Epithelial cell of proximal tubule (primary cell): ENCODE measurements around the gene FBXL2. TPM values are rescaled to one million over a fixed set of nuclear protein-coding genes. Genes with fewer than 3 reads are reported as not detected.

ENCODE experiments used
- DNase-seq: peaks from one replicate; pipeline ENCODE4 v3.0.0-alpha.2; 2011; ENCODE audit warnings: low read depth
- H3K4me3 ChIP-seq: 2 replicates; pipeline ENCODE4 v1.5.1; 2011; ENCODE audit warnings: low read depth, mild to moderate bottlenecking, low read length
- total RNA-seq: library from RNA; depleted of rRNA; stranded (reverse); fragments of >200 nt; gene quantifications from 2 replicates; pipeline ENCODE4 v1.2.3, GENCODE V29; 2015
- TF ChIP-seq, protein P1 (sequence below): conservative IDR thresholded peaks from 2 replicates; pipeline ENCODE4 v1.5.1; 2012; ENCODE audit warnings: low read depth, mild to moderate bottlenecking, low read length

FBXL2 gene
- 10.8 and 13.4 TPM in 2 replicates for total RNA-seq

GRCh38 chr3:33277193-33277882 lies at the start of gene FBXL2:
TSS of gene FBXL2 (plus strand) at chr3:33277442. CDS start at chr3:33277513, 71 bp downstream.
- TF ChIP-seq, protein P1, sequence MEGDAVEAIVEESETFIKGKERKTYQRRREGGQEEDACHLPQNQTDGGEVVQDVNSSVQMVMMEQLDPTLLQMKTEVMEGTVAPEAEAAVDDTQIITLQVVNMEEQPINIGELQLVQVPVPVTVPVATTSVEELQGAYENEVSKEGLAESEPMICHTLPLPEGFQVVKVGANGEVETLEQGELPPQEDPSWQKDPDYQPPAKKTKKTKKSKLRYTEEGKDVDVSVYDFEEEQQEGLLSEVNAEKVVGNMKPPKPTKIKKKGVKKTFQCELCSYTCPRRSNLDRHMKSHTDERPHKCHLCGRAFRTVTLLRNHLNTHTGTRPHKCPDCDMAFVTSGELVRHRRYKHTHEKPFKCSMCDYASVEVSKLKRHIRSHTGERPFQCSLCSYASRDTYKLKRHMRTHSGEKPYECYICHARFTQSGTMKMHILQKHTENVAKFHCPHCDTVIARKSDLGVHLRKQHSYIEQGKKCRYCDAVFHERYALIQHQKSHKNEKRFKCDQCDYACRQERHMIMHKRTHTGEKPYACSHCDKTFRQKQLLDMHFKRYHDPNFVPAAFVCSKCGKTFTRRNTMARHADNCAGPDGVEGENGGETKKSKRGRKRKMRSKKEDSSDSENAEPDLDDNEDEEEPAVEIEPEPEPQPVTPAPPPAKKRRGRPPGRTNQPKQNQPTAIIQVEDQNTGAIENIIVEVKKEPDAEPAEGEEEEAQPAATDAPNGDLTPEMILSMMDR = no peak
- no peak for DNase-seq
- H3K4me3 ChIP-seq = peak within 1 kb of the TSS; percentile 84

DNA sequence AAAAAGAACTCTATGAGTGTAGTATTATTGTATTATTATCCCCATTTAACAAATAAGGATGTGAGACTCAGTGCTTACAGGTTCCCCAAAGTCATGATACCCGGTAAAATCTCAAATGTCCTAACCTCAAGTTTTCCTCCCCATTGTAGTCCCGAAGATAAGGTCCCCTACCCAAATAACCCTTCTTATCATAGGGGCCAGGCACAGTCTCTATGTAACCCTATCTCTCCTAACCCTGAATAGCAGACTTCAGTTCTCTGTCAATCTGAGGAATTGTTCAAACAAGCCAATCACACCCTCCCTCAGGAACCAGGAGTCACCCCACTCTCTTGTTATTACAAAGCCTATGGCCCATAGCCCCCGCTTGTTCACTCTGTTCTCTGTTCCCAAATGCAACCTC lies 48.2 kb upstream of the FBXL2 start:
- H3K4me3 ChIP-seq = no peak overlapping the region
- no peak for DNase-seq
- TF ChIP-seq, protein P1 = no peak

DNA sequence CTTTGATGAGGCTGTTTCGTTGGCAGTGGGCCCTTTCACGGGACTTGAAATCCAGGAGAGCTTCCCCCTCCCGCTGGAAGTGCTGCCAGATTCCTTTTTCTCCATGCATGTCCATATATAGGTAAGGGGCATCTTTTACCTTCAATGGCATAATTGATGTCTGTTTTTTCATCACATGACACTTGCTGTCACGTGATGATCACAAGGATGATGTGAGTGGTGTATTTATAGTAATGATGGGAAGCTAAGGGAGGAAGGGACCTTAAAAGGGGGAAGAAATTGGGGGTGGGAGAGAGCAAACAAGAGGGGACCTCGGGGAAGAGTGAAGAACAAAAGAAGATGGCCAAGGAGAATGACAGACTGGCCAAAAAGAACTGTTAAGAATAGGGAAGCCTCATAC lies 47.3 kb upstream of the FBXL2 start:
- TF ChIP-seq, protein P1 = no peak

DNA sequence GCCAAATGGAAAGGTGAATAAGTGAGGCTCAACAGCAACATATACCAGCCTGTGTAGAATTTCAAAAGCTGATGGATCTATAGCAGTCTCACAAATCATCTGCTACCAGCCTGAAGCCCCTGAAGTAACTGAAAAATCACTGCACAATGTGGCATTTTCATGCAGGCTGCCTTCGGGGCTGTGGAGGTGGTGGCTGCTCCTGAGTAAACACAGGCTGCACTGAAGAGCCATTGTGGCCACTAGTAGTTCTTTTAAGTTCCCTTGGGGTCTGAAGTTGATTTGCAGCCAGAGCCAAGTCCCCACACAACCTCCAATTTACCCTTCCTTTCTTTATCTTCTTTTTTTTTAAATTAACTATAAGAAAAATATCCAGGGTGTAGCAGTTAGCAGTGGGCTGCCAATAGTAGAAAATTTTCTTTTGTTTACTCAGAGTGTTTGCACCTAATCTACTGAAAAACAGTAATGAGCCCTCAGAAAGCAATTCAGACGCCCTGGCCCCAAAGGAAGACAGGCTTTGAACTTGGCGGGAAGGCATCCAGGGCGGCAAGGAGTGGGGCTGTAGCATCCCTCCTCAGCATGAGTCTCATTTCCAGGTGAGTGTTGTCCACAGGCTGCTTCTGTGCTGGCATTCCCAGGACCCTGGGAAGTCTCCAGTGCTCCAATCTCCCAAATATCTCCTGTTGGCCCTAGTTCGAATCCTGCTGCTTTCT lies 45.3 kb upstream of the FBXL2 start:
- no peak for DNase-seq
- H3K4me3 ChIP-seq = no peak overlapping the region
- TF ChIP-seq, protein P1 = no peak

More for the DNA sequence above, 47.3 kb upstream of the FBXL2 start:
- no peak for DNase-seq
- H3K4me3 ChIP-seq = no peak overlapping the region

DNA sequence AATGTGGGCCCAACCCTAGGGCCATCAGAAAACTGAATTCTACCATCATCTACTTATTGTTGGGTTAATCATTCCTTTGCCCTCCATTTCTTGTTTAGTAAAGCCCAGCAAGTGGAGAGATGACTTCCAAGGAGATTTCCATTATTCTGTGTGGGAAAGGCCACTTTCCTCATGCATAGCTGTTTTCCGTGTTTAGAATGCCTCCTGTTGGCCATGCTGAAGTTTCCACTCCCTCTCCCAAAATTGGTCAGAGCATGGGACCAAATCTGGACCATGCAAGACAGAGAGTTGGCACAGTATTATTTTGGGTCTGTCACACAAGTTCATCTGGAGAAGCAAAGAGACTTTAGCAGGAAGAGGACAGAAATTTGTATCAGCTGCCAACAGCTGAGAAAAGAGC lies 43.4 kb upstream of the FBXL2 start:
- TF ChIP-seq, protein P1 = peak; percentile 3
- no peak for DNase-seq
- H3K4me3 ChIP-seq = no peak overlapping the region

DNA sequence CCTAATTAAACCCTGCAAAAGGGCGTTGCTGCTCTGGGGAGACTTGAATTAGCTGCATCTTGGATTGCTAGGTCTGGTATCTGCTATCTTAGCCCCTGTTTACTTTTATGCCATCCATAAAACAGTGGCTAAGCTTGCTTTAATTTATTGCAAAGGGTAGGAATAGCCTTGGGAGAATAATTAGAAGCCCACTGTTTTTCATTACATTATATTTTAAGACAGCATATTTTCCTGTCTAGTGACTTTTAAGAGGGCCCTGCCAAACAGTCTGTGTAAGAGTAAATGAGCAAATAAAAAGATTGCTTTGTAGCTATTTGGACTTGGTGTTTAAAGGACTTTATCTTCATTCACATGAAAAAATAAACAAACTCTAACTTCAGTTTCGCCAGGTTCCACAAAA lies 41.2 kb upstream of the FBXL2 start:
- DNase-seq = no peak
- no peak overlapping the region for H3K4me3 ChIP-seq
- TF ChIP-seq, protein P1 = no peak
